Stimulated activated CD4-positive, alpha-beta T cell treated with anti-CD3 and anti-CD28 coated beads, TNF-alpha, amount 100 ng/mL, for 1 hour (primary cell): ENCODE measurements around the gene DMPK.
"Not testable (repeated sequence)": the region's sequence is repeated elsewhere in the genome, so short reads cannot be mapped to it uniquely, and the experiment has no call there.

Source experiments
- DNase-seq, 3 donors: peaks; one replicate each; pipeline ENCODE4 v3.0.0-alpha.2; 2020; ENCODE audit warnings: low read depth in 3 of 3, low spot score in 1 of 3

DMPK gene

GRCh38 chr19:45746866-45747265, 35.4 kb downstream of the DMPK start:
- no peak for DNase-seq

- DNase-seq, result no peak
These were observed 36.7 kb downstream of the DMPK start for GRCh38 chr19:45745606-45746005.

- no peak for DNase-seq
These were observed 39.3 kb downstream of the DMPK start for GRCh38 chr19:45742969-45743368.

- no peak for DNase-seq
These were observed 42.5 kb downstream of the DMPK start for GRCh38 chr19:45739498-45740439.

- no peak for DNase-seq
These were observed 49.0 kb downstream of the DMPK start, which contains the start of gene MEIOSIN for GRCh38 chr19:45733160-45733810. MEIOSIN (plus strand) TSS chr19:45733439; CDS start chr19:45735377, 1,938 bp downstream.

GRCh38 chr19:45730368-45731288, 51.7 kb downstream of the DMPK start, which contains the start of gene FBXO46:
FBXO46 (minus strand) TSS chr19:45730896; CDS start chr19:45713495, 17,401 bp downstream.
- DNase-seq, result peak; percentile 82 to 86 (median 83)

- no peak for DNase-seq
These were observed 52.4 kb downstream of the DMPK start for GRCh38 chr19:45729800-45730290.

GRCh38 chr19:45728683-45729082, 53.6 kb downstream of the DMPK start:
- DNase-seq, result not testable (repeated sequence)

- DNase-seq, result not testable (repeated sequence)
These were observed 62.2 kb downstream of the DMPK start for GRCh38 chr19:45720065-45720464.
